IPS-11a (cell line): ENCODE data around the gene INS.
"Not testable (repeated sequence)": the region's sequence is repeated elsewhere in the genome, so short reads cannot be mapped to it uniquely, and the experiment has no call there.

Experiments
- H3K4me3 ChIP-seq: one replicate; pipeline ENCODE4 v1.5.1; 2013; ENCODE audit warnings: low read depth, low read length, control low read depth

Gene INS

DNA sequence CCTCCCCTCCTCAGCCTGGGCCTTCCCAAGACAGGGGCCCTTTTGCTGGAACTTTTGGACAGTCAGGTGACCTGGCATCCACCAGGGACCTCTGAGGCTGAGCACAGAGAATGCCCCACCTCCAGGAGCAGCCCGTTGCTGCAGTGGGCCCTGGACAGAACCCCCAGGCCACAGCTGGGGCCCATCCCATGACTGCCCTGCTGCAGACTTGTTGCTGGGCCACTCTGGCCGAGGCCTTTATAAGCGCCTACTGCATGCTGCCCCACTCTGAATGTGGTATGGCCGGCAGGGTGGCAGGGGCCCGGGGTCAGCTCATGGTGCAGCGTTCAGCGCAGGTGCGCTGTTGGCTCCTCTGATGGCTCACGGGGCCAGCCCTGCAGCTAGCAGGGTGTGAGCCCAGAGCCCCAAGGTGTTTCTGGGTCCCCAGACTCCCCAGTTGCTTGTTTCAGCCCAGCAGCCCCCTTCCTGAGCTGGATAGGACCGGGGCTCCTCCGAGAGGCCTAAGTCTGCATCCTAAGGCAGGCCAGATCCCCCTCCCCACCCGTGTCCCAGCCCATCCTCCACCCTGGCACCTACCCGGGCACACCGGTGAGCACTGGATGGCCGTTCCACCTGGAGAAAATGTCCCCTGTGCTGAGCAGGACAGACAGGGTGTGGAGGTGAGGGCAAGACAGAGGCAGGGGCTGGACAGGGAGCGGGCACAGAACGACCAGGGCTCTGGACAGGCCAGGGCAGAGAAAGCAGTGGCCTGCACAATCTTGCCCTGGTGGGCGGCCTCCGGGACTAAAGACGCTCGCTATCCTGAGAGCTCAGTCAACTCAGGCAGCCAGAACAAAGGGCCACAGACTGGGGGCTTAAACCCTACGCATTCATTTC lies 38.7 kb upstream of the INS start:
- H3K4me3 ChIP-seq = no peak overlapping the region

GRCh38 chr11:2198621-2199365 lies 37.8 kb upstream of the INS start:
- no peak overlapping the region for H3K4me3 ChIP-seq

DNA sequence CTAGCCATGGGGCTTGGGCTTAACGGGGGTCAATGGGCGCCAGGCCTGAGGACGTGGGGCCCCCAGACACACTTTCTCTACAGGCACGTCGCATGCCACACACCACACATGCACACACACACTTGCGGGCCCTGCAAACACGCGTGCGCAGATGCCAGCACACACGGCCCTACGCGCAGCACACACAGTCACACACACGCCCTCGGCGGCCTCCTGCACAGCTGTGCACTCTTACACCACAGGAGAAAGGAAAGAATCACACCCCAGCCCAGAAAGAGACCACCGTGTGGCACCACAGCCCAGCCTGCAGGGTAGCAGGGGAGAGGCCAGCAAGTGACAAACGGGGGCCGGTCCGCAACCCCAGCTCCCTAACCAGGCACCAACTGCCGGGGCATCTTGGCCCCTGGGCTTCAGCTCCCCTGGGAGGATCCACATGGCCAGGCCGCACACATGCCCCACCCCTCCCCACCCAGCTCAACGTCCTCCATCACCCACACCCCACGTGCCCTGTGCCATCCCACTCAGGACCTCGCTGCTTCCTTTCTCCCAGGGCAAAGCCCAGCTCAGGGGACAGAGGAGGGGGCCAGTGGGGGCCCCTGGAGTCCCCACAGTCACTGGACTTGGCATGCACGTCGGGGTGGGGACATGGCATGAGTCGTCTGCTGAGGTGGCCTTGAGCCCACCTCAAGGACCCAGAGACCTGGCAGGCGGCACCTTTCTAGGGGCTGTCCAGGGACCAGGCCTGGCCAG lies 36.9 kb upstream of the INS start:
- H3K4me3 ChIP-seq = no peak overlapping the region

GRCh38 chr11:2196970-2197770 lies 36.2 kb upstream of the INS start:
- H3K4me3 ChIP-seq = no peak overlapping the region

GRCh38 chr11:2195756-2196088 lies 34.7 kb upstream of the INS start:
- H3K4me3 ChIP-seq = no peak overlapping the region

DNA sequence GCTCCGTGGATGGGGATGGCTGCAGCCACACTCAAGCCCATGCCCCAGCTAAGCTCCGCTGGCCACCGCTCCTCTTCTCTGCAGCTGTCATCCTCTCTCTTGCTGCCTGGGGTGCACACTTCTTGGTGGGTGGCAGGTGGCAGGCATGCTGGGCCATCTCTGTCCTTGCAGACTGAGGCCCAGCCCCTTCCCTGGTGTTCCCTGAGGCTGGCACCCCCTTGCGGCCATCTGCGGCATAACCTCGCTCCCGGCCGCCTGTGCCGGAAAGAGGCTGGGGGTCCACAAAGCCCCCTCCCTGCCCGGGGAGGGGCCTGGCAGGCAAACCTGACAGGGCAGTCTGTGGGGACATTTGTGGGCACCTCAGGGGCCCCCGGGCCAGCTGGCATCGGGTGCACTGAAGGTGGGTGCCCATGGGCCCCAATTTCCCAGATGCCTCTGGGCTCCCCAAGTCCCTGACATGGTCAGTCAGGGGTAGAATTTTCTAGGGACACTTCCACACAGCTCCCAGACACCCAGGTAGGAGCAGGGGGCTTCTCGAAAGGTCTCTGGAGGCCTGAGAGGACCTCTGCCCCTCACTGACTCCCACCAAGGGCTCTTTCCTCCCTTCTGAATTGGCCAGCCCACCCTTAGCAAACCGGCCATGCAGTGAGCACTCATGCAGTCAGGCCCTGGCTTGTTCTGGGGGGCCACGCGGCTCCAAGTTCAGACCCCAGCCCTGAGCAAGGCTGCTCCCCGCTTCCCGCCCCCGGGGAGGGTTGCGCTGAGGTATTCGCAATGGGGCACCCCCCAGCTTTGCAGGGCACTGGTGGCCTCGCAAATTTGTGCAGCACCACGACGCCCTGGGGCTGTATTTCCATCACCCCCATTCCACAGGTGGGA lies 34.1 kb upstream of the INS start:
- no peak overlapping the region for H3K4me3 ChIP-seq

GRCh38 chr11:2193888-2194595 lies 33.0 kb upstream of the INS start:
- not testable (repeated sequence) for H3K4me3 ChIP-seq

- no peak overlapping the region for H3K4me3 ChIP-seq
Measured at GRCh38 chr11:2193099-2193887, 32.3 kb upstream of the INS start.

DNA sequence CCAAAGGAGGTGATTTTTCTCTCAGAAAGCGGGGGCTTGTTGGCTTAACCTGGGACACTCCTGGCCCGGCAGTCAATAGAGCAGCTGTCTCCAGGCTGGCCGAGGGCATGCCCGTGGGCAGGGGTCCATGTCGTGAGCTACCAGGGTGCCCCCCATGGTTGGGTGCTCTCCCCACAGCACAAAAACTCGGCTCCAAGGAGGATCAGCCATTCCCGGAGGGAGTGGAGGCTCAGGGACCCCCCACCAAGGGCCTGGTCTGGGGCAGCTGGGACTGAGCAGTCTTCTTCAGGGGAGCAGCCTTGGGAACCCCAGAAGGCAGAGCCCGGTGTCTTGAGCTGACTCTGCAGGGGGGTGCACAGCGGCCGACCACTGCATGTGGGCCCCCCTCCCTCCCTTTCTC lies 31.4 kb upstream of the INS start:
- no peak overlapping the region for H3K4me3 ChIP-seq

GRCh38 chr11:2191883-2192282 lies 30.9 kb upstream of the INS start:
- no peak overlapping the region for H3K4me3 ChIP-seq

GRCh38 chr11:2190657-2191471 lies 29.9 kb upstream of the INS start:
- no peak overlapping the region for H3K4me3 ChIP-seq

DNA sequence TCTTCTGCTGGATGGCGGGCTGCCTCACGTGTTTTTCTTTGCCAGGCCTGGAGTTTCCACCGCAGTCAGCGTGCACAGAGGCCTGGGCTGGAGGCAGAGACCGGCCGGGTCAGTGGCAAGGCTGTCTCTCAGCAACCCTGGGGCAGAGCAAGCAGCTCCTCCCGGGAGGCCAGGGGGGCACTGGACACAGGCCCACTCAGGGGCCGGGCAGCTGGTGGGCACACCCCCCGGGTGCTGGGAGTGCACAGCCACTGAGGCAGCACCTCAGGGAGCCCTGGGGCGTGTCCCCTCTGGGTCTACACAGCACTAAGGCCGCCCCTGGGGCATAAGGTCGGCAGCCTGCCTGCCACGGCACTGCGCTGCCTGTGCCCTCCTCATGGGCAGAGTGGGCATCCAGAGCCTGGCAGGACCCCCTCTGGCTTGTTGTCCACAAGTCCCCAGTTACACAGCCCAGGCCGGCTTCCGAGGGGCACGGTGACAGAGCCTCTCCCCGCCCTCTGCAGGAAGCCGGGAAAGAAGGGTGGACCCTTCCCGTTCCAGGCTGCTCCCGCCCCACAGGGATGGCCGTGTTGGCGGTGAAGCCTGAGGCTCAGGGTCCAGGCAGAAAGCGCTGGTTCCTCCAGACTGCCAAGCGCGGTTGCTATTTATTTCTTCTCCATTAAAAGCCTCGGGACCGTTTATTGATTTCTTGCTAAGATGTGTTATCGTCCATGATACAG lies 29.1 kb upstream of the INS start:
- H3K4me3 ChIP-seq = no peak overlapping the region

- no peak overlapping the region for H3K4me3 ChIP-seq
Measured at GRCh38 chr11:2188745-2189144, 27.7 kb upstream of the INS start.

- H3K4me3 ChIP-seq = no peak overlapping the region
Measured at GRCh38 chr11:2187280-2187707, 26.3 kb upstream of the INS start.

- no peak overlapping the region for H3K4me3 ChIP-seq
Measured at GRCh38 chr11:2186669-2187279, 25.8 kb upstream of the INS start.

DNA sequence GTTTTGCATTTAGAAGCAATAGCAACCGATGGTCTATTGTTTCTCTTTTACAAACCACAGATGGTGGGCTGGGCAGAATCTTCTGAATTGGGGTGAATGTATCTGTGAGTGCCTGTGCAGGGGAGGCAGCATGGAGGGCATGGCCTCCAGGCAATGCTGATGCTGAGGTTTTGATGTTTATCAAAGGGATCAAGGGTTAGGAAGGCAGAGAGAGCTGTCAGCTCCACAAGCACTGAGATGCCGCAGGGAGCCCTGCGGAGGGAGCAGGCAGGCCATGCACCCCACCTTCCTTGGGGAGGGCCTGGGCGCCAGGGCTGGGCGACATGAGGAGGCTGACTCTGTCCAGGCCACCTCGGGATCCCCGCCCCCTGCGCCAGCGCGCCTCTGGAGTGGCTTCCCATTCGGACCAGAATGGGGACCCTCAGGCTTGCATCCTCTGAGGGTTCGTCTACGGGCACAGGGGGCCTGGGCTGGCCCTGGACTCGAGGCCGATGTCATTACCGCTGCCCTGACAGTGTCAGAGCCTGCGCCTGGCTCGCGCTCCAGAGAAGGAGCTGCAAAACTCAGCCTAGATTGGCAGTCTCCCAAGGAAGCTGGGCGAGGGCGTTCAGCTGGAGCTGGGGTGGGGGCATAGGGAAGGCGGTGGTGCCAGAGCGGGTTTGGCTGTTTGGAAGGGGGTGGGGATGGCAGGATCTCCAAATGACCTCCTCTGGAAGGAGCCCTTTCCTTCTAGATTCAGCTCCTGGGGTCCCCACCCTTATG lies 24.5 kb upstream of the INS start:
- H3K4me3 ChIP-seq = no peak overlapping the region
